Measurements from ENCODE around the gene RREB1. TPM values are rescaled to one million over a fixed set of nuclear protein-coding genes. Genes with fewer than 3 reads are reported as not detected.

RREB1 gene
- total RNA-seq, 4 donors from 2014 or later: 40.8 to 68.6 (median 54.4) TPM

- 62 to 69% methylated on average over 9 of the region's 9 CpGs for WGBS, 2 donors
- TF ChIP-seq POLR2A (IDR thresholded peaks at IDR 0.05) (no peak), CTCF (IDR thresholded peaks at IDR 0.05) (no peak)
- H3K4me3 ChIP-seq (ENCODE audit: low read depth, poor library complexity, severe bottlenecking): no peak overlapping the region
- intact Hi-C loops (cut with DNase I; ENCODE audit: low total_unique reads): no loop called here
- DNase-seq (ENCODE audit: low spot score in 2 of 2): no peak
These were observed 22.2 kb downstream of the RREB1 start for GRCh38 chr6:7129784-7130569.

- DNase-seq (ENCODE audit: low spot score in 2 of 2): no peak
- intact Hi-C loops (cut with DNase I; ENCODE audit: low total_unique reads): no loop called here
- 81 to 85% methylated on average over 3 of the region's 3 CpGs for WGBS, 2 donors
- H3K4me3 ChIP-seq (ENCODE audit: low read depth, poor library complexity, severe bottlenecking): no peak overlapping the region
- no peak for TF ChIP-seq POLR2A (IDR thresholded peaks at IDR 0.05)
- TF ChIP-seq CTCF (IDR thresholded peaks at IDR 0.05): no peak
These were observed 23.6 kb downstream of the RREB1 start for GRCh38 chr6:7131390-7131789.

- TF ChIP-seq CTCF (IDR thresholded peaks at IDR 0.05): no peak
- no peak for TF ChIP-seq POLR2A (IDR thresholded peaks at IDR 0.05)
- 94 to 96% methylated on average over 8 of the region's 8 CpGs for WGBS, 2 donors
- H3K4me3 ChIP-seq (ENCODE audit: low read depth, poor library complexity, severe bottlenecking): no peak overlapping the region
- DNase-seq (ENCODE audit: low spot score in 2 of 2): no peak
- intact Hi-C loops (cut with DNase I; ENCODE audit: low total_unique reads): no loop called here
These were observed 24.8 kb downstream of the RREB1 start for GRCh38 chr6:7132398-7133035.

- TF ChIP-seq POLR2A (IDR thresholded peaks at IDR 0.05) (no peak), CTCF (IDR thresholded peaks at IDR 0.05) (no peak)
- H3K4me3 ChIP-seq (ENCODE audit: low read depth, poor library complexity, severe bottlenecking): no peak overlapping the region
- WGBS, 2 donors: 88 to 92% methylated on average over 4 of the region's 4 CpGs
- intact Hi-C loops (cut with DNase I; ENCODE audit: low total_unique reads): no loop called here
- DNase-seq (ENCODE audit: low spot score in 2 of 2): no peak
These were observed 27.4 kb downstream of the RREB1 start for GRCh38 chr6:7134999-7135745.

- intact Hi-C loops (cut with DNase I; ENCODE audit: low total_unique reads): no loop called here
- DNase-seq (ENCODE audit: low spot score in 2 of 2): no peak
- TF ChIP-seq CTCF (IDR thresholded peaks at IDR 0.05) (no peak), POLR2A (IDR thresholded peaks at IDR 0.05) (no peak)
- H3K4me3 ChIP-seq (ENCODE audit: low read depth, poor library complexity, severe bottlenecking): no peak overlapping the region
These were observed 28.0 kb downstream of the RREB1 start for GRCh38 chr6:7135755-7136154.

Data from lower leg skin (tissue), 4 donors.